GM12878 (cell line): Measurements from ENCODE around the gene PHACTR1. TPM values are rescaled to one million over a fixed set of nuclear protein-coding genes. Genes with fewer than 3 reads are reported as not detected.

Experiments used
- ATAC-seq: fragments of 200-7000 bp; cut with Tn5 transposase; 3 replicates; pipeline ENCODE4 v1.9.1; 2020; ENCODE audit warnings: mild to moderate bottlenecking, moderate library complexity
- BruUV-seq: library from RNA; stranded (reverse); fragments of 400-500 nt; replicated peaks from 2 replicates; lab custom pipeline; 2021; lab: Mats Ljungman, UMichigan
- CTCF ChIA-PET: fragments of 300-600 bp; sonication (Branson Sonifier 250); formaldehyde crosslinking; extraction: SDS; loops from one replicate; lab custom pipeline; 2021; ENCODE audit warnings: inconsistent platforms; lab: Yijun Ruan, JAX
- POLR2A ChIA-PET: fragments of 350-600 bp; formaldehyde crosslinking; extraction: SDS; loops from one replicate; lab custom pipeline; 2021; ENCODE audit warnings: inconsistent platforms; lab: Charles Lee
- RAD21 ChIA-PET: fragments of 300-600 bp; sonication (Branson Sonifier 250); formaldehyde crosslinking; loops from one replicate; lab custom pipeline; 2023; ENCODE audit warnings: antibody characterized with exemption; ENCODE audit not compliant: unreplicated experiment; lab: Charles Lee
- SMC1A ChIA-PET: fragments of 300-600 bp; sonication (Branson Sonifier 250); formaldehyde crosslinking; loops from one replicate; lab custom pipeline; 2023; ENCODE audit not compliant: unreplicated experiment, uncharacterized antibody; lab: Charles Lee
- DNase-seq: peaks from one replicate; pipeline ENCODE4 v3.0.0-alpha.2; 2011; ENCODE audit warnings: low read depth, low spot score
- FAIRE-seq: peaks from 3 replicates; lab custom pipeline; 2011; peaks lifted over from hg19 to GRCh38; lab: Jason Lieb, UNC
- H2AFZ ChIP-seq: 2 replicates; pipeline ENCODE4 v1.6.0; 2011; ENCODE audit warnings: low read depth, low read length, control low read depth; ENCODE audit not compliant: control insufficient read depth
- H3K27ac ChIP-seq: 2 replicates; pipeline ENCODE4 v1.5.1; 2011; ENCODE audit warnings: control low read depth; ENCODE audit not compliant: control insufficient read depth, insufficient read depth
- H3K27me3 ChIP-seq, 2 experiments: replicated peaks in 1 of 2; 2 replicates each; pipeline versions ENCODE4 v1.6.0 to v1.6.1; 2011; ENCODE audit warnings: low read length in 1 of 2; ENCODE audit not compliant: control insufficient read depth in 2 of 2, insufficient read depth in 2 of 2
- H3K36me3 ChIP-seq, 2 experiments: 2 replicates each; pipeline ENCODE4 v1.5.1; 2011; ENCODE audit warnings: low read length in 1 of 2; ENCODE audit not compliant: control insufficient read depth in 2 of 2, insufficient read depth in 2 of 2
- H3K4me1 ChIP-seq: 2 replicates; pipeline ENCODE4 v1.6.1; 2011; ENCODE audit warnings: mild to moderate bottlenecking, low read length, moderate library complexity, mixed read lengths; ENCODE audit not compliant: control insufficient read depth, insufficient read depth
- H3K4me2 ChIP-seq: 2 replicates; pipeline ENCODE4 v1.6.0; 2011; ENCODE audit warnings: control low read depth; ENCODE audit not compliant: control insufficient read depth, insufficient read depth
- H3K4me3 ChIP-seq: fragments of 200-600 bp; sonication (generic); 2 replicates; pipeline ENCODE4 v1.5.1; 2016
- H3K79me2 ChIP-seq: 2 replicates; pipeline ENCODE4 v1.6.0; 2011; ENCODE audit warnings: low read length; ENCODE audit not compliant: control insufficient read depth, insufficient read depth
- H3K9ac ChIP-seq: 2 replicates; pipeline ENCODE4 v1.8.0; 2011; ENCODE audit warnings: low read length, control low read depth, mixed read lengths; ENCODE audit not compliant: control insufficient read depth, insufficient read depth
- H3K9me3 ChIP-seq: replicated peaks from 3 replicates; pipeline ENCODE4 v1.5.1; 2011; ENCODE audit warnings: mild to moderate bottlenecking, low read length; ENCODE audit not compliant: control insufficient read depth, insufficient read depth
- H4K20me1 ChIP-seq: 2 replicates; pipeline ENCODE4 v1.6.0; 2011; ENCODE audit not compliant: control insufficient read depth, insufficient read depth
- BHLHE40 ChIP-seq, 2 experiments: fragments of 450-650 bp in 1 of 2; IDR thresholded peaks; 2 replicates each; pipeline ENCODE4 v1.6.1; 2011 to 2017; ENCODE audit warnings: low read depth in 2 of 2, borderline replicate concordance in 1 of 2, improper control_type of control experiment in 1 of 2, low read length in 1 of 2, mild to moderate bottlenecking in 1 of 2
- CHD1 ChIP-seq: IDR thresholded peaks from 2 replicates; pipeline ENCODE4 v1.6.1; 2012; ENCODE audit warnings: low read depth, low read length, improper control_type of control experiment
- HDAC2 ChIP-seq: fragments of 200-600 bp; sonication (generic); IDR thresholded peaks from 2 replicates; pipeline ENCODE4 v1.6.1; 2017
- IKZF2 ChIP-seq, 2 experiments: fragments of 450-650 bp; IDR thresholded peaks; 2 replicates each; pipeline ENCODE4 v1.6.1; 2017; ENCODE audit warnings: mild to moderate bottlenecking in 2 of 2, moderate library complexity in 2 of 2
- KDM1A ChIP-seq: fragments of 200-600 bp; sonication (generic); IDR thresholded peaks from 2 replicates; pipeline ENCODE4 v1.6.1; 2016; ENCODE audit warnings: borderline replicate concordance
- POLR2AphosphoS2 ChIP-seq: IDR thresholded peaks from 2 replicates; pipeline ENCODE4 v1.6.1; 2011; ENCODE audit warnings: low read depth, mild to moderate bottlenecking, low read length, improper control_type of control experiment, moderate library complexity
- RAD21 ChIP-seq: IDR thresholded peaks from 2 replicates; pipeline ENCODE4 v1.6.1; 2011; ENCODE audit warnings: mild to moderate bottlenecking, low read depth, low read length, moderate library complexity; ENCODE audit not compliant: insufficient read depth
- SRF ChIP-seq, 2 experiments: IDR thresholded peaks; 2 replicates each; pipeline ENCODE4 v1.6.1; 2011; ENCODE audit warnings: low read depth in 2 of 2, low read length in 2 of 2, mild to moderate bottlenecking in 1 of 2, moderate library complexity in 1 of 2
- STAT1 ChIP-seq: fragments of 450-650 bp; conservative IDR thresholded peaks from 2 replicates; pipeline ENCODE4 v1.6.1; 2014; ENCODE audit warnings: antibody characterized with exemption, mild to moderate bottlenecking
- TARDBP ChIP-seq: IDR thresholded peaks from 2 replicates; pipeline ENCODE4 v1.6.1; 2016; ENCODE audit warnings: borderline replicate concordance
- ZBTB40 ChIP-seq: fragments of 450-650 bp; IDR thresholded peaks from 2 replicates; pipeline ENCODE4 v1.6.1; 2016; ENCODE audit warnings: mild to moderate bottlenecking, moderate library complexity, borderline replicate concordance
- ZNF592 ChIP-seq: fragments of 450-650 bp; IDR thresholded peaks from 2 replicates; pipeline ENCODE4 v1.6.1; 2017; ENCODE audit warnings: mild to moderate bottlenecking, moderate library complexity
- WGBS: methylation state at CpG from one replicate; pipeline ENCODE4 v1.1.6; 2016; ENCODE audit warnings: low lambda C conversion rate; ENCODE audit not compliant: insufficient replicate concordance, insufficient coverage; ENCODE audit errors: missing lambda C conversion rate; 5-methylcytosine and 5-hydroxymethylcytosine counted together
- in situ Hi-C: fragments of 300-500 bp; cut with MboI; formaldehyde crosslinking; loops from 9 replicates; pipeline ENCODE4 v1.14.3; 2018; ENCODE audit warnings: mixed read lengths
- intact Hi-C: fragments of 100-400 bp; cut with micrococcal nuclease; formaldehyde crosslinking; loops from one replicate; pipeline ENCODE4 v1.14.2; 2022; ENCODE audit not compliant: unreplicated experiment
- polyA plus RNA-seq, 11 experiments: library from polyadenylated mRNA; depleted of rRNA in 4 of 11; unstranded in 6 of 11; stranded (reverse) in 5 of 11; fragments of >200 nt; fragmentation: Nextera tagmentation in 4 of 11; fragmentation: Illumina TruSeq in 1 of 11; extraction: Ambion mirVana in 4 of 11; extraction: Trizol in 1 of 11; gene quantifications; 1 replicate in 1 of 11; 2 replicates in 10 of 11; pipeline versions ENCODE4 v1.2.1 to v1.2.3, GENCODE V29; 2011 to 2016; ENCODE audit warnings: inconsistent platforms in 2 of 11, missing spikeins in 2 of 11, low read depth in 1 of 11
- total RNA-seq, 4 experiments: library from RNA; depleted of rRNA in 3 of 4; stranded (reverse); fragments of >200 nt in 3 of 4; fragmentation: Illumina TruSeq in 1 of 4; extraction: Trizol in 1 of 4; gene quantifications; 2 replicates each; pipeline versions ENCODE4 v1.2.1 to v1.2.3, GENCODE V29; 2013 to 2021
- TF ChIP-seq, protein P1 (sequence below): IDR thresholded peaks from 2 replicates; pipeline ENCODE4 v1.6.1; 2011; ENCODE audit warnings: low read depth, mild to moderate bottlenecking, low read length, moderate library complexity, borderline replicate concordance; ENCODE audit errors: extremely low read depth

The PHACTR1 gene
- total and polyA plus RNA-seq, 10 of the 15 experiments (the other 5 are each of a cell fraction or from before 2014, with no cell fraction given), result 34.2 to 94.6 (median 62.3) TPM

DNA sequence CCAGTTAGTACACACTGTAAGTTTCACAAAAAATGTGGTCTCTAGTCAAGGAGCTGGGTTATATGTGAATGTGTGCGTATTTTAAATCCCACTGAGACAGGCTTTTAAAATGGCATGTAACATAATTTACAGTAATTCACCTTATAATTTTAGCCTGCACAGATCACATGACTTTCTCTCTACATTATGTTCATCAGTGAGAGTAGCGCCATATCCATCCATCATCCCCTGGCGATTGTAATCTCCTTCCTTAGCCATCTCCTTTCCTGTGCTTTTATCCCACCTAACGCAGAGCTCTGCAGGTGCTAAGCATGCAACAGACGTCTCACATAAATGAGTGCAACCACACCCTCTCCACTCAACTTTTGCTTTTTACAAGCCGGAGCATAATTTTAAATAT lies 401.0 kb downstream of the PHACTR1 start:
- 52% methylated on average over 6 of the region's 6 CpGs for WGBS
- no peak for ATAC-seq
- BruUV-seq, result no TSS peak
- no peak overlapping the region for H3K4me3 ChIP-seq
- ChIA-PET CTCF (no interaction called here), SMC1A (interaction anchor here (0.6 kb wide), 1 partner anchor 716 kb away, joined by 3 read pairs; no protein-coding TSS in a partner anchor), RAD21 (no interaction called here), POLR2A (no interaction called here)
- H3K9me3 ChIP-seq, result no peaks in the 10 kb centered on the region
- no peak overlapping the region for H3K27ac ChIP-seq
- H3K4me2 ChIP-seq, result no peak overlapping the region
- H3K79me2 ChIP-seq, result no peaks in the 10 kb centered on the region
- H3K36me3 ChIP-seq, result no peaks in the 10 kb centered on the region
- DNase-seq, result no peak
- no peaks in the 10 kb centered on the region for H4K20me1 ChIP-seq
- in situ Hi-C loops (no loop called here), intact Hi-C loops (no loop called here)
- H3K27me3 ChIP-seq, result no peaks in the 10 kb centered on the region; a peak in 2 of 4 replicates
- H2AFZ ChIP-seq, result no peak overlapping the region
- no peaks in the 10 kb centered on the region for H3K4me1 ChIP-seq
- no peak overlapping the region for H3K9ac ChIP-seq
- no peak for FAIRE-seq
- TF ChIP-seq CHD1 (no peak), RAD21 (no peak), POLR2AphosphoS2 (no peak), ZNF592 (no peak), KDM1A (no peak), TARDBP (no peak), STAT1 (no peak), IKZF2 (IDR thresholded peaks at IDR 0.05) (no peak), SRF (IDR thresholded peaks at IDR 0.05; ENCODE audit: low read depth in 2 of 2, low read length in 2 of 2) (no peak), ZBTB40 (no peak), BHLHE40 (IDR thresholded peaks at IDR 0.05; ENCODE audit: borderline replicate concordance in 1 of 2, low read depth in 2 of 2, low read length in 1 of 2) (no peak), HDAC2 (no peak)
- TF ChIP-seq, protein P1, sequence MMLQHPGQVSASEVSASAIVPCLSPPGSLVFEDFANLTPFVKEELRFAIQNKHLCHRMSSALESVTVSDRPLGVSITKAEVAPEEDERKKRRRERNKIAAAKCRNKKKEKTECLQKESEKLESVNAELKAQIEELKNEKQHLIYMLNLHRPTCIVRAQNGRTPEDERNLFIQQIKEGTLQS, result no peak
